H54 (cell line): ENCODE results near the gene RAD51B.
"Not testable (repeated sequence)": the region's sequence is repeated elsewhere in the genome, so short reads cannot be mapped to it uniquely, and the experiment has no call there.

ENCODE experiments used
- DNase-seq: peaks from one replicate; pipeline ENCODE4 v3.0.0; 2011; ENCODE audit warnings: low spot score, mixed read lengths; ENCODE audit not compliant: insufficient read length
- FAIRE-seq: peaks from 3 replicates; lab custom pipeline; 2011; peaks lifted over from hg19 to GRCh38; lab: Jason Lieb, UNC
- POLR2A ChIP-seq: IDR thresholded peaks from 2 replicates; pipeline ENCODE4 v1.6.1; 2011; ENCODE audit warnings: low read depth, mild to moderate bottlenecking, low read length

RAD51B gene

DNA sequence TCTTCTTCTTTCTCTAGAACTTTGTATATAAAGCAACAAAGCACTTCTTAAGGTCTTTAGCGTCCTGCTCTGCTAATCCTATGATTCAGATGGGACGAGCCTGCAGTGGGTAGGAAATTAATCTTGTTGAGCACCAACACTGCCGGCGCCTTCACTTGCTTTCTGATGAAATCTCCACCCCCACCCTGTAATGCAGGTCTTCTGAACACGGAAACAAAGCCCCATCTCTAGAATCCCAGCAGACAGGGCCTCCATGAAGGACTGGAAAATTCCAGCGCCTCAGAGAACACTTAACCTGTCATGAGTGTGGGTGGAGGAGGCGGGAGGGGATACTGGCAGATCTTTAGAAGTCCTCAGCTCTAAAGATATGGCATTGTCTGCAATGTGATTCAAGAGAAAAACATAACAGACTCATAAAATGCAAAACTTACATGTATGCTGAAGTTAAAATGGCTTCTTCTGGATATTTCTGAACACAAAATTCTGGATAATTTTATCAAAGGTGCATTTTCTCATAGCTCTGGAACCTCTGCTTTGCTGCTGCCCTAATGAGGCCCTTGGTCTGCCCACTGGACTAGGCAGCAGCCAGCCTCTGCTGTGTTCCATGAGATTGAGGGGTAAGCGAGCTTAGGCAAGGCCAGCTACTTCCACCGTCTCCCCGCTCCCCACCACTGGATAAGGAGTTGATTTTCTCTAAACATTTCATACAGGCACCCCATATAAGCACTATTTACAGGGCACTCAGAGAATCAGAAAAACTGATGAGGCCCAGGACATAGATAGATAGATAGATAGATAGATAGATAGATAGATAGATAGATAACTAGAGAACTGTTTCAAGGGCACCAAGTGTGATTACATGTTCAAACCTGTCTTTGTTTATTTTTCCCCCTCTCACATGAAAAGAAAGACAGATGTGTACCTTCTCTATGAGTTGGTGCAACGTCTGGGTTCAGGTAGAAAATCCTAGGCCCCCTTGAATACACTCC, 930.2 kb downstream of the RAD51B start:
- DNase-seq (no peak), FAIRE-seq (no peak)
- no peak for TF ChIP-seq POLR2A

DNA sequence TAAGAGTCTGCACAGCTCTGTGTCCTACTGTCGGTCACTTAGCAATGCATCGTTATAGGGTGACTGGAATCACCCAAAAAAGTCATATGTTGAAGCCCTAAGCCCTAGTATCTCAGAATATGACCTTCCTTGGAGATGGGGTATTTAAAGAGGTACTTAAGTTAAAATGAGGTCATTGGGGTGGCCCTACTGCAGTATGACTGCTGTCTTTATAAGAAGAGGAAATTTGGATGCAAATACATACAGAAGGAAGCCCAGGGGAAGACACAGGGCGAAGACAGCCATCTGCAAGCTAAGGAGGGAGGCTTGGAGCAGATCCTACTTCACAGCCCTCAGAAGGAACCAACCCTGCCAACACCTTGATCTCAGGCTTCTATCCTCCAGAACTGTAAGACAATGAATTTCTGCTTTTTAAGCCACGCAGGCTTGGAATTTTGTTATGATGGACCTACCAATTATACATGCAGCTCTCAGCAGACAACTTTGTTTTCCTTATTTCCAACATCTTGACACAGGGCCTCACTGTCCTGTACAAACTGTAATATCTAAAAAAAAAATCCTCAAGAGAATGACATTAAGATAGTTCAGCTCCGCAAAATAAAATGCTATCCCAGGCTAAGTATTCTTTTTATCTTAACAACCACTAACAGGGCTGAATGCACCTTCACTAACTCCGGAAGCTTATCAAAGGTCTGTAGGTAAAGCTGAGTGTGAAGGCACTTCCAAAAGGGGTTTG, 932.9 kb downstream of the RAD51B start:
- TF ChIP-seq POLR2A, result no peak
- no peak for FAIRE-seq
- no peak for DNase-seq

DNA sequence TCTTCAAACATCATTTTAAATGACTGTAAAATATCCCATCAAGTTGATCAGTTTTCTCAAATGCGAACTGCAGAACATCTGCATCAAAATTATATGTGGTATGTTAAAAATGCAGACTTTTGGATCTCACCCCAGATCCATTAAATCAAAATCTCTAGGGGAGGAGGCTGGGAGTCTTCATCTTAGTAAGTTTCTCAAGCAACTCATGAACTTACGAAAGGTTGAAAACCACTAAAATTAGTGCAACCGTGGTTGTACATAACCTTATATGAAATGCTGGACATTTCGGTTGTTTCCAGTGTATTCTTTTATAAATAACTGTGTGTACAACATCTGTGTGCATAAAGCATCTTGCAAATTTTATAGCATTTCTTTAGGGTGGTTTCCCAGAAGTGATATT, 934.1 kb downstream of the RAD51B start:
- DNase-seq (no peak), FAIRE-seq (no peak)
- TF ChIP-seq POLR2A, result no peak

DNA sequence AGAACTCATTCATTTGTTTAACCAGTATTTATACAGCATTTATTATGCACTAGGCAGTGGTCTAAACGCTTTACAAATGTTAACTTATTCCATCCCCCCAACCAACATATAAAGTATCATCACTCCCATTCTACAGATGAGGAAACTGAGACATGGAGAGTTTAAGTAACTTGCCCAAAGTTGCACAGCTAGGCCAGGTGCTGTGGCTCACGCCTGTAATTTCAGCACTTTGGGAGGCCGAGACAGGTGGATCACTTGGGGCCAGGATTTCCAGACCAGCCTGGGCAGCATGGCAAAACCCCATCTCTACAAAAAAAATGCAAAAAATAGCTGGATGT, 935.4 kb downstream of the RAD51B start:
- no peak for TF ChIP-seq POLR2A
- DNase-seq, result no peak
- FAIRE-seq, result no peak

DNA sequence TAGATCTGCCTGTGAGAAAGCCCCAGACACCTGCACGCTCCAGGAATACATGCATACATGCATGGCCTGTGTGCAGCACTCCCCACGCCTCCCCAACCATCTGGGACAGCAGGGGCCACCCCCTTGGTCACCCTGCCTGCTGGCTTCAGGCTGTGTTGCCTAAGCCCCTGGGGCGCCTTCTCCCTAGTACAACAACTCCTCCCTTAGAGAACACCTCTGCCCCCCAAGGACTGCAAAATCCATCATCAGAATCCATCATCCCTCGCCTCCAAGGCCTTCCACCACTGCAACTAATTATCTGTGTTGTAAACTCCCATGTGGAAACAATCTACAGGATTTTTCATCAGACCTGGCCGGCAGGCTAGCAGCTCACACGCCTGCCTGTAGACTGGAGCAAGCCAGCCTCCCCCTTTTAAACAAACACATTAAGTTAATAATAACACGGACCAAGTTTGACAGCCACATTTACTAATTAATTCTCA, 936.5 kb downstream of the RAD51B start:
- DNase-seq (no peak), FAIRE-seq (no peak)
- TF ChIP-seq POLR2A, result no peak

DNA sequence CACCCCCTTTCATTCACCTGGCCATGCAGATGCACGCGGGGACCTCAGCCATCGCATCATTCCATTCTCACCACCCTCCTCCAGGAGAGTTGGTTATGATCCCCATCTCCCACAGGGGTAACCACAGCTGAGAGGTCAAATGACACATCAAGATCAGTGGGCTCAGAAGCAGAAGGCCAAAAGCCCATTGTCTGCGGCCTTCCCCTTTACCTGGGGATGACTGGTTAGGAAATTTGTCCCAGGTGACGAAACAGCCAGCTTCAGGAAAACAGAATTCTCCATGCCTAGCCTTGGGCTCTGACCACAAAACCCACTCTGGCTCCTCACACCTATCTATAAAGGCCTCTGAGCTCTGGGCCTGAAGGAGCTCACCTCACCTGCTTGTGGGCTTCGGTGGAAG, 937.2 kb downstream of the RAD51B start:
- FAIRE-seq, result no peak
- no peak for DNase-seq
- no peak for TF ChIP-seq POLR2A

DNA sequence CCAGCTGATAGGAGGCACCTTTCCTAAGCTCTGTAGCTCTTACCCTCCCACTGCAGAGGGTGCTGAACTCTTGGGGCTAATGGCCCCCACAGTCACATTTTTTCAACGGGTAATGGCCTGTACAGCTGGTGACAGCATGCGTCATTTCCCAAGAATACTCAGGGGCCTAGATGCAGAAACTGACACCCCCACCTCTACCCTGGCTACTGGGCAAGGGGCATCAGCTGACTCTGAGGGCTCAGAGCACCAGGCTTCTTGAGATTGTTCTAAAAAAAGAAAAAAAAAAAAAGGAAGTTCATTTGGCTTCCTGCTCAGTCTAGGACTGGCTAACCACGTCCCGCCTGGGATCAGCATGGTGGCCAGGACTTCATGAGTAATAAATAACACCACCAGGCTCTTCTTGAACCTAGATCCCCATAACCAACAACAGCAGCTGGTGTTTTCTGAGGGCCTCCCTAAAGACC, 938.1 kb downstream of the RAD51B start:
- FAIRE-seq (no peak), DNase-seq (no peak)
- no peak for TF ChIP-seq POLR2A

DNA sequence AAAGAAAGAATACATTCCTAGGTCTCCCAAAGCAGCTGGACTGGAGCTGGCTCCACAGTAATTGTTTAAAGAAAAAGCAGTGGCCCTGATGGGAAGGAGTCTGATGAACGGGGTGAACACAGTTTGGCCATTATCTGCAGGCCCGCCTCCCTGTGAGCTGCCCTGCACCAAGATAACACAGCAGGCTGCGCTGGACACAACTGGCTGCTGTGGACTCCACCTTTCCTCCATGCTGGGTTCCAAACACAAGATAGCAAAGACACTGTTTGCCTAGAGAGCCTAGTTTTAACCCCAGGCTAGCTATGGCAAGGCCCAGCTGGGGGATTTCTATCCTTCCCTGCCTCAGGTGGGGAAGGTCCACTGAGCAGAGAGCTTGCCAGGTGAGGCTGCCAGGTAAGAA, 938.7 kb downstream of the RAD51B start:
- no peak for TF ChIP-seq POLR2A
- DNase-seq, result no peak

DNA sequence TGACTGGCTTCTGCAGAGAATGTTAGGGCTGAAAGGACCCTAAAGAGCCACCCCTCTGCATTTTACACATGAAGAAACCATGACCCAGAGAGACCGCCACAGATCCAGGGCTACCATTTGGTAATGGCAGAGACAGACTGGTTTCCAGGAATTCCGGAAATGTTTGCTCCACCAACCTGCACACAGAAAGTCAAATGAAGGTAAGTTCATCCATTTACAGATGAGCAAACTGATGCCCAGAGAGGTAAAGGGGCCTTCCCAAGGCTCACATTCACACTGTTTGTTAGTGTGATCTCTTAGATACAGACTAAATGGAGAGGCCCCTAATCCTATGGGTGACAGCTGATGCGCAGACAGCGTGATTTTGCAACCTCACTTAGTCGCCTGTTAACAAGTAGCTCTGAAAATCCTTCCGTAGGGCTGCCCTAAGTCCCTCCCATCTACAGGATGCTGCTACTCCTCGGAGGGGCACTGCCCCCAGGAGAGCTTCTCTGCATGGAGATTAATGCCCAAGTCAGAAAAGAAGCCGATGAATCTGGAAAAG, 939.5 kb downstream of the RAD51B start:
- no peak for DNase-seq
- no peak for TF ChIP-seq POLR2A
- no peak for FAIRE-seq

More for the DNA sequence above, 938.7 kb downstream of the RAD51B start:
- FAIRE-seq, result no peak

DNA sequence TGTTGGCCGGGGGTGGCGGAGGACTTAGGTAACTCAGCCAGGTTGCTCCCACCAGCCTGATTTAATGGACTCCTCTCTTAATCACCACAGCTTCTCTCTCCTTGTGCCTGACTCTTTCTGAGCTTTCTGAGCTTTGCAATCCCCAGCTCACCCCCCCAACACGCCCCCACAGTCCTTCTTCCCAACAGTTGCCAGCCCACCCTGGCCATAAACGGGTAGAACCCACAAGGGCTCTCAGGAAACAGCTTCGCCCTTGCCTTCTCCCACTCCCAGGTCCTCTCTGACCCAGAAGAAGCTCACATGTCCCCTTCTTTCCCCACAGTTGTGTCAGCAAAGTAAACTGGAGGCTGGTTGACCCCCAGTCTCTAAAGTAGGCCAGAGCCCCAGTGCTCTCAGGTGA, 940.4 kb downstream of the RAD51B start:
- TF ChIP-seq POLR2A, result no peak
- FAIRE-seq (no peak), DNase-seq (no peak)

DNA sequence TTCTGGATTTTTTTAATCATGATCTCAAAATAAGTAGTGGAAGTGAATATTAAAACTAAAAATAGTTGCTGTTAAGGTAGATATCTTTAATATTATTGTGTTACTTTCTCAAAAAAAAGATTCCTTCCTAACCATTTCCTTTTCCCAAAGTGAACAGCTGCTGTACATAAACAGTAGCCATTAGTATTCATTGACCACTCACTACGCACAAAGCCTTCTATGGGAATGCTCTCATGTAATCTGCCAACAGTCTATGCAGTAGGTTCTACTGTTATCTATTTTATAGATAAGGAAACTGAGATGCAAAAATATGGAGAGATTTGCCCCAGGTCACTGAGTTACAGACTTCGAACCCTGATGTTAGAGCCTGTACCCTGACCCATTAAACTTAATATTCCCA, 941.2 kb downstream of the RAD51B start:
- FAIRE-seq (no peak), DNase-seq (no peak)

DNA sequence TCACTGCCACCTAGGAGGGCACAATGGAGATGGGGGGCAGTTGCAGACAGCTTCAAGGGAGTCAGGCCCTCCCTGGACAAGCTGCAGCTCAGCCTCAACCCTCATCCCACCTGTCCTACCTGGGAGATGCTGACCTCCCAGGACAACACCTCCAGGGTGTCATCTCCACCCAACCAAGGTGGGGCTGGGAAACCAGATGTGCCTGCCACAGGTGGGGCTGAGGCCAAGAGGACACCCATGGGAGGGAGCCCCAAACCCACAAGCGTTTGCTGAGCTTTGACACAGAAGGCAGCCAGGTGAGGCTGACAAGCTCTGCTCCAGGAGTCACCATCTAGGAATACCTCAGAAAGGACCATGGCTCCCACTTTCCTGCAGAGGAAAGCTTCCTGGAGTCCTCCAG, 941.8 kb downstream of the RAD51B start:
- DNase-seq, result no peak
- no peak for FAIRE-seq
- no peak for TF ChIP-seq POLR2A

More for the DNA sequence above, 941.2 kb downstream of the RAD51B start:
- TF ChIP-seq POLR2A, result no peak

DNA sequence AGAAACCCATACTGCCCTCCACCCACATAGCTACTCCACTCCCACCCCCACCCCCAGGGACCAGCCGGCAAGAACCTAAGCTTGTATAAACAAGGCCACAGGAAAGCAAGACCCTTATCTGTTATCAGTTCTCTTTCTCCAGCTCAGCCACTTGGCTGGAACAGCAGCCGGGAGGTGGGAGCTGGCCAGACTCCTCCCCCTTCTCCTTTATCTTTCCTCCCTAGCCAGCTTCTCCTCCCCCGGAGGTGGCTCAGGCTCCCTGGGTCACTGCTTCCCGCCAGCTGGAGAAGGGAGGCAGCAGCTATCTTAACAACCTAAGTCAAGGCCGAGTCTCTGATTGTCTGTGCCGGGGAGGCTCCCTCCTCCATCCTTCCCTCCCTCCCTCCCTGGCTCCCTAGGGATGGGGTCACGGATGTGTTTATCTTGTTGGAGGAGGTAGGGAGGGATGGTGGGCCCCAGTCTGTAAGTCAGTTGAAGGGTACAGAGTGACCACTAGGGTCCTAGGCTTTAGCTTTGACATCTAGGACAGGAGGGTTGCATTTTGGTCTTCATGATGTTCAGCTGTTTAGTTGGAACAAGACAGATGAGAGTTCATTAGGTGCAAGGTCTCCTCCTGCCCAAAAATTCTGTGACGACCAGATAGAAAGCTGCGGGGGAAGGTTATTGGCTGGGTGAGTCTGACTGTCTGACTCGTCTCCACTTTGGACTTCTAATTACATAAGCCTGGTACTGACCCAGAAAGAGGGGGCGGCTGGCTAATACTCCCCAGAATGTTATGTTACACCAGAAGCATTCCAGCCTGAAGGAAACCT, 943.6 kb downstream of the RAD51B start:
- FAIRE-seq (no peak), DNase-seq (no peak)
- TF ChIP-seq POLR2A, result no peak

DNA sequence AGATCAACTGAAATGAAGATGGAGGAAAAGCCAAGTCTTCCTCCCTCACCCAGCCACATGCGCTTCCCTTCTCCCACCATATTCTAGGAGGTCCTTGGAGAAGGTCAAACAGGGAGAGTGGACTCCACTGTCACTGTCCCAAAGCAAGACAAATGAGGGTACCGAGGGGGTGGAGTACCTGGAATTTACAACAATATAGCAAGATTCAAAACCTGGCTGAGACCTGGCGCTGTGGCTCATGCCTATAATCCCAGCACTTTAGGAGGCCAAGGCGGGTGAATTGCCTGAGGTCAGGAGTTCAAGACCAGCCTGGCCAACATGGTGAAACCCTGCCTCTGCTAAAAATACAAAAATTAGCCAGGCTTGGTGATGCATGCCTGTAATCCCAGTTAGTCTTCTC, 944.3 kb downstream of the RAD51B start:
- not testable (repeated sequence) for DNase-seq, FAIRE-seq
